ENCODE data around the gene UTP11.
A peak's percentile ranks its signal among the peaks of the same experiment; 100 is the strongest.

The UTP11 gene

DNA sequence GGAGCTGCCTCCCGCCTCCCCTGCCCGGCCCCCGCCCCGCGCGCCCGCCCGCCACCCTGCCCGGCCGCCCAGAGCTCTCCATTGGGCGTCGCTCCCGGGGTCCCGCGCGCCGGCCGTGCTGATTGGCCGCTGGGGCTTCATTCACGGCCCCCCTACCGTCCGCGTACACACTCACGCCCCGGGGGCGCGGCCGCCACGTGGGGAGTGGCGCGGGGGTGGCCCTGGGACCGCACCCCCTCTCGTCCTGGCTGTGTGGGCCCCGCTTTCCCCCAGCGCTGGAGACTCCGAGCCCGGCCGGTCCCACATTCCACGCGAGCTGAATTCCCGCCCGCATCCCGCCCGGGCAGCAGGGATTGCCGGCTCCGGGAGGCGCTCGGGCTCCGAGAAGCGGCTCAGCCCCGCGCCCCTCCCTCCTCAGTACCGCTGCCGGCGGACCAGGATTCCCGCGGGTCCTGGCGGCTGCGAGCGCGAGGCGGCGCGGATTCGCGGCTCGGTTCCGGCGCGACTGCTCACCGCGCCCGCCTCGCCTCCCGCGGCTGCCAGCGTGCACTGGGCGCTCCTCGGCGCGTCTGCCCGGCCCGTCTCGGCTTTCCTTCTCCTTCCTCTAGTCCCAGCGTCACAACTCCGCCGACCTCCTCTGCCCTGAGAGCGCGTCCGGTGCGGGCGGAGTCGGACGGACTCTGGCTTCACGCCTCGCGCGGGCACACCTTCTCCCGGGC lies 34.5 kb downstream of the UTP11 start:
- H3K36me3 ChIP-seq (ENCODE audit: control insufficient read depth in 5 of 5, insufficient read depth in 5 of 5, low read length in 5 of 5) = no peaks in the 10 kb centered on the region
- peaks cover 0 to 29% (median 22%) of the 10 kb centered on the region in 5 donors for H3K4me1 ChIP-seq (ENCODE audit: control insufficient read depth in 5 of 5, insufficient read depth in 5 of 5, low read length in 5 of 5)
- H3K9ac ChIP-seq (ENCODE audit: low read length in 5 of 5) = peak overlapping the region in 2 of 5 donors; percentile 35 to 48
- peaks cover 29 to 55% (median 47%) of the 10 kb centered on the region in 5 donors for H3K27me3 ChIP-seq (ENCODE audit: control insufficient read depth in 5 of 5, insufficient read depth in 4 of 5, low read length in 5 of 5)
- H3K4me3 ChIP-seq (ENCODE audit: low read depth in 1 of 5, low read length in 5 of 5) = peak overlapping the region in 4 of 5 donors; percentile 57 to 73 (median 70)
- H3K9me3 ChIP-seq (ENCODE audit: control insufficient read depth in 5 of 5, low read length in 5 of 5) = no peaks in the 10 kb centered on the region
- no peak overlapping the region for H3K27ac ChIP-seq (ENCODE audit: low read depth, low read length)

- H3K27me3 ChIP-seq (ENCODE audit: control insufficient read depth in 5 of 5, insufficient read depth in 4 of 5, low read length in 5 of 5) = peaks cover 27 to 54% (median 42%) of the 10 kb centered on the region in 5 donors
- H3K27ac ChIP-seq (ENCODE audit: low read depth, low read length) = no peak overlapping the region
- H3K9ac ChIP-seq (ENCODE audit: low read length in 5 of 5) = peak overlapping the region in 2 of 5 donors; percentile 35 to 48
- no peaks in the 10 kb centered on the region for H3K36me3 ChIP-seq (ENCODE audit: control insufficient read depth in 5 of 5, insufficient read depth in 5 of 5, low read length in 5 of 5)
- peak overlapping the region in 4 of 5 donors; percentile 57 to 73 (median 70) for H3K4me3 ChIP-seq (ENCODE audit: low read depth in 1 of 5, low read length in 5 of 5)
- peaks cover 0 to 29% (median 22%) of the 10 kb centered on the region in 5 donors for H3K4me1 ChIP-seq (ENCODE audit: control insufficient read depth in 5 of 5, insufficient read depth in 5 of 5, low read length in 5 of 5)
- H3K9me3 ChIP-seq (ENCODE audit: control insufficient read depth in 5 of 5, low read length in 5 of 5) = no peaks in the 10 kb centered on the region
Observed at GRCh38 chr1:38047603-38048141, 35.1 kb downstream of the UTP11 start.

- H3K9ac ChIP-seq (ENCODE audit: low read length in 5 of 5) = no peak overlapping the region
Observed at GRCh38 chr1:38050397-38051078, 38.0 kb downstream of the UTP11 start.

DNA sequence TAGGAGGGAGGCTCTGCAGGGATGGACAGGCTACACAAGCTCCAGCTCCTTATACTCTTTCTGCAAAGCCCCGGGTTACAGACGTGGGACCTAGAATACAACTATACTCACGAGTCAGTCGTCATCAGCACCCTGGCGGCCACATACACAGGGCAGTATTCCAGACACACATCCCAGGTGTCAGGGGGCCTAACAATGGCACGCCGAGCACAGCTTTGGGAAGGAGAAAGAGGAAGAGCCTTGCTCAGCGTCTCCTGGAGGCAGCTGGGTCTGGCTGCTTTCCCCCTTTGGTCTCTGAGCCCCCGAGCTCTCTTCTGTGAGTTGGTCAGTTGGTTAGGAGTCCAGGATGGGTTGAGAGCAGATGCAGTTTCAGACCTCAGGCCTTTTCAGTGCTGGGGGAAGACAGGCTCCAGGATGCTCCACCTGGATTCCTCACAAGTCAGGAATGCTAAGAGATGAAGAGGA lies 38.6 kb downstream of the UTP11 start:
- no peaks in the 10 kb centered on the region for H3K9me3 ChIP-seq (ENCODE audit: control insufficient read depth in 5 of 5, low read length in 5 of 5)
- H3K4me3 ChIP-seq (ENCODE audit: low read depth in 1 of 5, low read length in 5 of 5) = no peak overlapping the region
- H3K27ac ChIP-seq (ENCODE audit: low read depth, low read length) = no peak overlapping the region
- no peak overlapping the region for H3K9ac ChIP-seq (ENCODE audit: low read length in 5 of 5)
- peaks cover 8 to 44% (median 28%) of the 10 kb centered on the region in 5 donors for H3K27me3 ChIP-seq (ENCODE audit: control insufficient read depth in 5 of 5, insufficient read depth in 4 of 5, low read length in 5 of 5)
- H3K36me3 ChIP-seq (ENCODE audit: control insufficient read depth in 5 of 5, insufficient read depth in 5 of 5, low read length in 5 of 5) = no peaks in the 10 kb centered on the region
- peaks cover 0 to 24% (median 10%) of the 10 kb centered on the region in 5 donors for H3K4me1 ChIP-seq (ENCODE audit: control insufficient read depth in 5 of 5, insufficient read depth in 5 of 5, low read length in 5 of 5)

More at GRCh38 chr1:38050397-38051078, 38.0 kb downstream of the UTP11 start:
- Histone ChIP-seq H3K4me3 (ENCODE audit: low read depth in 1 of 5, low read length in 5 of 5) (no peak overlapping the region), H3K27ac (ENCODE audit: low read depth, low read length) (no peak overlapping the region), H3K4me1 (ENCODE audit: control insufficient read depth in 5 of 5, insufficient read depth in 5 of 5, low read length in 5 of 5) (peaks cover 0 to 26% (median 13%) of the 10 kb centered on the region in 5 donors), H3K9me3 (ENCODE audit: control insufficient read depth in 5 of 5, low read length in 5 of 5) (no peaks in the 10 kb centered on the region), H3K36me3 (ENCODE audit: control insufficient read depth in 5 of 5, insufficient read depth in 5 of 5, low read length in 5 of 5) (no peaks in the 10 kb centered on the region), H3K27me3 (ENCODE audit: control insufficient read depth in 5 of 5, insufficient read depth in 4 of 5, low read length in 5 of 5) (peaks cover 10 to 44% (median 31%) of the 10 kb centered on the region in 5 donors)

DNA sequence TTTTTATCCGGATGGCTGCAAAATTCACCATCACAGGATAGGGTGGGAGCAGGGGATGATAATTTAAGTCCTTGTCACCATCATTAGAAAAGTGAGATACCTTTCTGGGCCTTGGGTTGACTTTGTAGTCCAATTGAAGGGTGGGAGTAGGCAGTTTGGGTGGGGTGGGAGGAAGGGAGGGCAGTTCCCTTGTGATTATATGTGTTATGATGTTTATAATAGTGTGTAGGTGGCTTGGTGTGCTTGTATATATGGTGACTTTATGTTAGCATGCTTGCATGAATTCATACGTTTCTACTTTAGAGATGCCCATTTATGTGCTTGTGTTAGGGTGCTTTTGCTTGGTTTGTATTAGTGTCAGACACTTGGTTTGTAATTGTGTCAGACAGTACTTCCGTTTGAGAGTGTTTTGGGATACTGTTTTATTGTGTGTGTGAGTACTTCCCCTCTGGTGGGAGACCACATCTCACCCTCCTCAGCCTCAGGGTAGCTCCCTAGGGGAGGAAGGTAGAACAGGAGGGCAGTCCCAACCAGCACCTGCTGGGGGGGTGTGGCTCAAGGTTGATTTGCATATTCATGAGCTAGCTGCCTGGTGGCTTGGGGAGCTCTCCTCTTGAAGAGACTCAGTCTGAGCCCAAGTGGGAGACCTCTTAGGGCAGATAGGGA lies 40.3 kb downstream of the UTP11 start:
- Histone ChIP-seq H3K9ac (ENCODE audit: low read length in 5 of 5) (no peak overlapping the region), H3K4me1 (ENCODE audit: control insufficient read depth in 5 of 5, insufficient read depth in 5 of 5, low read length in 5 of 5) (peaks cover 0 to 15% (median under 1%) of the 10 kb centered on the region in 5 donors), H3K36me3 (ENCODE audit: control insufficient read depth in 5 of 5, insufficient read depth in 5 of 5, low read length in 5 of 5) (no peaks in the 10 kb centered on the region), H3K27me3 (ENCODE audit: control insufficient read depth in 5 of 5, insufficient read depth in 4 of 5, low read length in 5 of 5) (peaks cover 8 to 44% (median 26%) of the 10 kb centered on the region in 5 donors), H3K4me3 (ENCODE audit: low read depth in 1 of 5, low read length in 5 of 5) (no peak overlapping the region), H3K27ac (ENCODE audit: low read depth, low read length) (no peak overlapping the region), H3K9me3 (ENCODE audit: control insufficient read depth in 5 of 5, low read length in 5 of 5) (no peaks in the 10 kb centered on the region)

DNA sequence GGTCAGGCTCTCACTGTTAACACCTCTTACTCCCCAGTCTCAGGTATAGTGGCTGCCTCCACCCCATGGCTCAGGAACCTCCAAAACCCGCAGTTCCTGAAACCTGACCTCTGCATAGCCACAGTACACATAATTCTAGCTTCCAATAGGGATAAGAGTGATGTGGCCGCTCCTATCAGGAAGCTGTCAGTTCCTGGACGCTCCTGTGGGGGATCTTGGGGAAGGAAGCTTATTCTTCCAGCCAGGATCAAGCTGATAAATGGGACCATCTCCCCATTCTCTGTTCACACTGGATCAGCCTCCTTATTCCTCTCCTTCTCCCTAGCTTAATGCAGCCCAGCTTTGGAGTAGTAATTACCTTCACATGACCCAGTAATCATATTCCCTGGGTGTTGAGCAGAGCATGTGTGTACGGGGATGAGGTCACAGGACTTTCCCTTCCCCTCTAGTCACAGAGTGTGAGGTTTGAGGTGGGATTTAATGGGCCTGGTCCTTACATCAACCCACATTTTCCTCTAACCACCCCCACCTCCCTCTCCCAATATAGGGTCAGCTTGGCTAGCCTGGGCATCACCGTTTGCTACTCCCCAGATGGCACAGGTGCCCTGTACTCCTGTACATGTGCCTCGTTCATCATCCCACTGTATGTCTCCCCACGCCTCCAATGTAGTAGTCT lies 41.0 kb downstream of the UTP11 start:
- no peak overlapping the region for H3K27ac ChIP-seq (ENCODE audit: low read depth, low read length)
- H3K9me3 ChIP-seq (ENCODE audit: control insufficient read depth in 5 of 5, low read length in 5 of 5) = no peaks in the 10 kb centered on the region
- no peak overlapping the region for H3K4me3 ChIP-seq (ENCODE audit: low read depth in 1 of 5, low read length in 5 of 5)
- no peak overlapping the region for H3K9ac ChIP-seq (ENCODE audit: low read length in 5 of 5)
- peaks cover 5 to 41% (median 25%) of the 10 kb centered on the region in 5 donors for H3K27me3 ChIP-seq (ENCODE audit: control insufficient read depth in 5 of 5, insufficient read depth in 4 of 5, low read length in 5 of 5)
- H3K4me1 ChIP-seq (ENCODE audit: control insufficient read depth in 5 of 5, insufficient read depth in 5 of 5, low read length in 5 of 5) = peaks cover 0 to 13% (median 0%) of the 10 kb centered on the region in 5 donors
- no peaks in the 10 kb centered on the region for H3K36me3 ChIP-seq (ENCODE audit: control insufficient read depth in 5 of 5, insufficient read depth in 5 of 5, low read length in 5 of 5)

DNA sequence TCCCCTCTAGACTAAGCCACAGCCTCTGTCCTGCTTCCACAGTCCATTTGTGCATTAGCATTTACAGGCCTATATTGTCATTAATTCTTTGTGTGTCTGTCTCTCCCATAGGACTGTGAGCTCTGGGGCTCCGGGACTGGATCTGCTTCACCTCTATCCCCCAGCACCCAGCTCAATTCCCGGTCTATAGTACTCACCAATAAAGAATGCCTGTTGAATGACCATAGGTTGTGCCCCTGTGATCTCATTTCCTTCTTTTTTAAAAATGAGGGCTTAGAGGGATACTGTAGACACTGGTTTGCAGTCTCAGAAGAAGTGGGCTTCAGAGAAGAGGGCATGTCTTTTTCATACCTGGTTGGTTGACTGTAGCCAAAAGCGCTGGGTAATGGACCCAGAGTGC lies 42.9 kb downstream of the UTP11 start:
- H3K9me3 ChIP-seq (ENCODE audit: control insufficient read depth in 5 of 5, low read length in 5 of 5) = no peaks in the 10 kb centered on the region
- no peak overlapping the region for H3K4me3 ChIP-seq (ENCODE audit: low read depth in 1 of 5, low read length in 5 of 5)
- peaks cover 0 to 13% (median 0%) of the 10 kb centered on the region in 5 donors for H3K4me1 ChIP-seq (ENCODE audit: control insufficient read depth in 5 of 5, insufficient read depth in 5 of 5, low read length in 5 of 5)
- H3K36me3 ChIP-seq (ENCODE audit: control insufficient read depth in 5 of 5, insufficient read depth in 5 of 5, low read length in 5 of 5) = no peaks in the 10 kb centered on the region
- H3K27ac ChIP-seq (ENCODE audit: low read depth, low read length) = no peak overlapping the region
- peaks cover 4 to 28% (median 18%) of the 10 kb centered on the region in 5 donors for H3K27me3 ChIP-seq (ENCODE audit: control insufficient read depth in 5 of 5, insufficient read depth in 4 of 5, low read length in 5 of 5)
- H3K9ac ChIP-seq (ENCODE audit: low read length in 5 of 5) = no peak overlapping the region

DNA sequence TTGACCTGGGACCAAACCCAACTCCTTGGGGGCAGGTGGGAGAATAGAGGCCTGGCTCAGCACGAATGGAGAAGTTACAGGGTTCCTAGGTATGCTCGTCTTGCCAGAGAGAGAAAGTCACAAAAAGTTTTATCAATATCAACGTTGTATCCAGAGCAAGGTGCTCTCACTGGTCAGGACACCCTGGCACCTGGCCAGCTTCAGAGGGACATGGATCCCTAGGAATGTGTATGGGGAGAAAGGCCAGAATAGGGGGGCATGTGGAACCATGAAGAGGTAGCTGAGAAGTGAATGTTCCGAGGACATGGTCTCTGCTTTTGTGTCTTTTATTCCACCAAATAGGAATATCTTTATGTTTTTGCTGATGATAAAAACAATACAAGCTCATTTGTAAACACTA lies 43.4 kb downstream of the UTP11 start:
- Histone ChIP-seq H3K4me3 (ENCODE audit: low read depth in 1 of 5, low read length in 5 of 5) (no peak overlapping the region), H3K9ac (ENCODE audit: low read length in 5 of 5) (no peak overlapping the region), H3K27ac (ENCODE audit: low read depth, low read length) (no peak overlapping the region), H3K4me1 (ENCODE audit: control insufficient read depth in 5 of 5, insufficient read depth in 5 of 5, low read length in 5 of 5) (peaks cover 0 to 11% (median 0%) of the 10 kb centered on the region in 5 donors), H3K27me3 (ENCODE audit: control insufficient read depth in 5 of 5, insufficient read depth in 4 of 5, low read length in 5 of 5) (peaks cover 6 to 28% (median 18%) of the 10 kb centered on the region in 5 donors), H3K36me3 (ENCODE audit: control insufficient read depth in 5 of 5, insufficient read depth in 5 of 5, low read length in 5 of 5) (no peaks in the 10 kb centered on the region), H3K9me3 (ENCODE audit: control insufficient read depth in 5 of 5, low read length in 5 of 5) (no peaks in the 10 kb centered on the region)

DNA sequence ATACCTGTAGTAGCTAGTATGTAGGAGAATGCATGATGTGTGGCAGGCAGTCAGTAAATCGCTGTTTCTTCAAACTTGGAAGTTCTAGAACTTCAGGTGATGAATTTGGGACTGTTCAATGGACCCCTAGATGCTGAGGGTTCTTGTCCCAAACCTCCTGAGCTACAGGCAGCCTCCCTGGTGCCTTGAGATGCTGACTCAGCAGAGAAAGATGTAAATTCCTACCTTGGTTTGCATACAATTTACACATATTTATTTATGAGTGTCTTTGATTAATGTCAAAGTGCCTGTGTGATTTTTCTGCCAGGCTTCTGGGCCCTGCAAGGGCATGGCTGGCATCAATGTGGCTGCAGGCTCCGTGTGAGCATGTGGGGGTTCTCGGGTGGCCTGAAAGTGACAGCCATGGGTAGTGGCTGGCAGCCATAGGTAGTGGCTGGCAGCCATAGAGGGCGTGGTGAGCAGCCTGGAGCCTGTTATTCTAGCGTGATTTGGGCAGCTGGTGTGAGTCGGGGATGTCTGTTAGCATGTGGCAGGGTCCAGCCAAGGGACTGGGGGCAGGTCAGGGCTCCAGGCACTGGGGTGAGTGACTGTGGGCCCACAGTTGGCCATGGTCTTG lies 47.2 kb downstream of the UTP11 start:
- Histone ChIP-seq H3K27me3 (ENCODE audit: control insufficient read depth in 5 of 5, insufficient read depth in 4 of 5, low read length in 5 of 5) (peaks cover 4 to 13% (median 6%) of the 10 kb centered on the region in 5 donors), H3K9me3 (ENCODE audit: control insufficient read depth in 5 of 5, low read length in 5 of 5) (no peaks in the 10 kb centered on the region), H3K4me3 (ENCODE audit: low read depth in 1 of 5, low read length in 5 of 5) (no peak overlapping the region), H3K27ac (ENCODE audit: low read depth, low read length) (no peak overlapping the region), H3K4me1 (ENCODE audit: control insufficient read depth in 5 of 5, insufficient read depth in 5 of 5, low read length in 5 of 5) (no peaks in the 10 kb centered on the region), H3K9ac (ENCODE audit: low read length in 5 of 5) (no peak overlapping the region), H3K36me3 (ENCODE audit: control insufficient read depth in 5 of 5, insufficient read depth in 5 of 5, low read length in 5 of 5) (no peaks in the 10 kb centered on the region)

Data from subcutaneous abdominal adipose tissue (tissue), 5 donors.